ENCODE data around the gene DDIT4. TPM values are rescaled to one million over a fixed set of nuclear protein-coding genes. Genes with fewer than 3 reads are reported as not detected.

DDIT4 gene
- total and polyA plus RNA-seq, 9 of the 15 experiments (the other 6 are each of a cell fraction or from before 2014, with no cell fraction given): 8.2 to 675 (median 159) TPM

DNA sequence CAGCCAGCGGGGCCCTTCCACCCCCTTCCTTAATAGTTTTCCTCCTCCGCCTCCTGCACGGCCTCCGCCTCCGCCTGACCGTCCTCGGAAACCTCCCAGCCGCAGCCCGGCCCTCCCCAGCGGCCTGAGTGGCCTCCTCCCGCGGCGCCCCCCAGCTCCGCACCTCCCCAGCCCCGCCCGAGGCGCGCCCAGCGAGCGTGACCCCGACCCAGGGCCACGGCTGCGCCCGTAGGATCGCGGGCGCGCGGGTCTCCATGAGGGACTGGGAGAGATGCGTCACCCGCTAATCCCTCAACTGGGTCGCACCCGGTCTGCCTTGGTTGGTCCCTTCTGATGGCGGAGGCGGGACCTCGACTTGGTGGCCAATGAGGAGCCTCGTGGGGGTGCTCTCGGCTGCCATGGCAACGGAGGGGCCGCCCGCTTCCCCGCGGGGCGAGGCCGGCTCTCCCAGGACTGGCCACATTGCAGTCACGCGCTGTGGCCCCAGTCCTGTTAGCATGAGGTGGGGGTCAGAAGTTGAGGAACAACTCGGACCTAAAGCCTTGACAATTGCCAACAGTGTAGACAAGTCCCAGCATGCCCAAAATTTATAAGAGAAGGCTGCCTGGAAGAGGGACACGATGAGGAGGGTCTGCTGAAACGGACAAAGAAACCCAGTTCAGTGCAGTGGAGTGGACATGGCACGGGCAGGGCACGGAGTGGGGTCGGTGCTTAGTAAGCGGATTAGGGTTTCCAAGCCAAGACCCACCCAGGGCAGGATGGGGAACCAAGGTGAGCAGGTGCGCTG is 24.3 kb downstream of the DDIT4 start (continued):
- TF ChIP-seq, protein P1, sequence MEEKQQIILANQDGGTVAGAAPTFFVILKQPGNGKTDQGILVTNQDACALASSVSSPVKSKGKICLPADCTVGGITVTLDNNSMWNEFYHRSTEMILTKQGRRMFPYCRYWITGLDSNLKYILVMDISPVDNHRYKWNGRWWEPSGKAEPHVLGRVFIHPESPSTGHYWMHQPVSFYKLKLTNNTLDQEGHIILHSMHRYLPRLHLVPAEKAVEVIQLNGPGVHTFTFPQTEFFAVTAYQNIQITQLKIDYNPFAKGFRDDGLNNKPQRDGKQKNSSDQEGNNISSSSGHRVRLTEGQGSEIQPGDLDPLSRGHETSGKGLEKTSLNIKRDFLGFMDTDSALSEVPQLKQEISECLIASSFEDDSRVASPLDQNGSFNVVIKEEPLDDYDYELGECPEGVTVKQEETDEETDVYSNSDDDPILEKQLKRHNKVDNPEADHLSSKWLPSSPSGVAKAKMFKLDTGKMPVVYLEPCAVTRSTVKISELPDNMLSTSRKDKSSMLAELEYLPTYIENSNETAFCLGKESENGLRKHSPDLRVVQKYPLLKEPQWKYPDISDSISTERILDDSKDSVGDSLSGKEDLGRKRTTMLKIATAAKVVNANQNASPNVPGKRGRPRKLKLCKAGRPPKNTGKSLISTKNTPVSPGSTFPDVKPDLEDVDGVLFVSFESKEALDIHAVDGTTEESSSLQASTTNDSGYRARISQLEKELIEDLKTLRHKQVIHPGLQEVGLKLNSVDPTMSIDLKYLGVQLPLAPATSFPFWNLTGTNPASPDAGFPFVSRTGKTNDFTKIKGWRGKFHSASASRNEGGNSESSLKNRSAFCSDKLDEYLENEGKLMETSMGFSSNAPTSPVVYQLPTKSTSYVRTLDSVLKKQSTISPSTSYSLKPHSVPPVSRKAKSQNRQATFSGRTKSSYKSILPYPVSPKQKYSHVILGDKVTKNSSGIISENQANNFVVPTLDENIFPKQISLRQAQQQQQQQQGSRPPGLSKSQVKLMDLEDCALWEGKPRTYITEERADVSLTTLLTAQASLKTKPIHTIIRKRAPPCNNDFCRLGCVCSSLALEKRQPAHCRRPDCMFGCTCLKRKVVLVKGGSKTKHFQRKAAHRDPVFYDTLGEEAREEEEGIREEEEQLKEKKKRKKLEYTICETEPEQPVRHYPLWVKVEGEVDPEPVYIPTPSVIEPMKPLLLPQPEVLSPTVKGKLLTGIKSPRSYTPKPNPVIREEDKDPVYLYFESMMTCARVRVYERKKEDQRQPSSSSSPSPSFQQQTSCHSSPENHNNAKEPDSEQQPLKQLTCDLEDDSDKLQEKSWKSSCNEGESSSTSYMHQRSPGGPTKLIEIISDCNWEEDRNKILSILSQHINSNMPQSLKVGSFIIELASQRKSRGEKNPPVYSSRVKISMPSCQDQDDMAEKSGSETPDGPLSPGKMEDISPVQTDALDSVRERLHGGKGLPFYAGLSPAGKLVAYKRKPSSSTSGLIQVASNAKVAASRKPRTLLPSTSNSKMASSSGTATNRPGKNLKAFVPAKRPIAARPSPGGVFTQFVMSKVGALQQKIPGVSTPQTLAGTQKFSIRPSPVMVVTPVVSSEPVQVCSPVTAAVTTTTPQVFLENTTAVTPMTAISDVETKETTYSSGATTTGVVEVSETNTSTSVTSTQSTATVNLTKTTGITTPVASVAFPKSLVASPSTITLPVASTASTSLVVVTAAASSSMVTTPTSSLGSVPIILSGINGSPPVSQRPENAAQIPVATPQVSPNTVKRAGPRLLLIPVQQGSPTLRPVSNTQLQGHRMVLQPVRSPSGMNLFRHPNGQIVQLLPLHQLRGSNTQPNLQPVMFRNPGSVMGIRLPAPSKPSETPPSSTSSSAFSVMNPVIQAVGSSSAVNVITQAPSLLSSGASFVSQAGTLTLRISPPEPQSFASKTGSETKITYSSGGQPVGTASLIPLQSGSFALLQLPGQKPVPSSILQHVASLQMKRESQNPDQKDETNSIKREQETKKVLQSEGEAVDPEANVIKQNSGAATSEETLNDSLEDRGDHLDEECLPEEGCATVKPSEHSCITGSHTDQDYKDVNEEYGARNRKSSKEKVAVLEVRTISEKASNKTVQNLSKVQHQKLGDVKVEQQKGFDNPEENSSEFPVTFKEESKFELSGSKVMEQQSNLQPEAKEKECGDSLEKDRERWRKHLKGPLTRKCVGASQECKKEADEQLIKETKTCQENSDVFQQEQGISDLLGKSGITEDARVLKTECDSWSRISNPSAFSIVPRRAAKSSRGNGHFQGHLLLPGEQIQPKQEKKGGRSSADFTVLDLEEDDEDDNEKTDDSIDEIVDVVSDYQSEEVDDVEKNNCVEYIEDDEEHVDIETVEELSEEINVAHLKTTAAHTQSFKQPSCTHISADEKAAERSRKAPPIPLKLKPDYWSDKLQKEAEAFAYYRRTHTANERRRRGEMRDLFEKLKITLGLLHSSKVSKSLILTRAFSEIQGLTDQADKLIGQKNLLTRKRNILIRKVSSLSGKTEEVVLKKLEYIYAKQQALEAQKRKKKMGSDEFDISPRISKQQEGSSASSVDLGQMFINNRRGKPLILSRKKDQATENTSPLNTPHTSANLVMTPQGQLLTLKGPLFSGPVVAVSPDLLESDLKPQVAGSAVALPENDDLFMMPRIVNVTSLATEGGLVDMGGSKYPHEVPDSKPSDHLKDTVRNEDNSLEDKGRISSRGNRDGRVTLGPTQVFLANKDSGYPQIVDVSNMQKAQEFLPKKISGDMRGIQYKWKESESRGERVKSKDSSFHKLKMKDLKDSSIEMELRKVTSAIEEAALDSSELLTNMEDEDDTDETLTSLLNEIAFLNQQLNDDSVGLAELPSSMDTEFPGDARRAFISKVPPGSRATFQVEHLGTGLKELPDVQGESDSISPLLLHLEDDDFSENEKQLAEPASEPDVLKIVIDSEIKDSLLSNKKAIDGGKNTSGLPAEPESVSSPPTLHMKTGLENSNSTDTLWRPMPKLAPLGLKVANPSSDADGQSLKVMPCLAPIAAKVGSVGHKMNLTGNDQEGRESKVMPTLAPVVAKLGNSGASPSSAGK (IDR thresholded peaks at IDR 0.05): peak; percentile 99
- TF ChIP-seq, protein P2, sequence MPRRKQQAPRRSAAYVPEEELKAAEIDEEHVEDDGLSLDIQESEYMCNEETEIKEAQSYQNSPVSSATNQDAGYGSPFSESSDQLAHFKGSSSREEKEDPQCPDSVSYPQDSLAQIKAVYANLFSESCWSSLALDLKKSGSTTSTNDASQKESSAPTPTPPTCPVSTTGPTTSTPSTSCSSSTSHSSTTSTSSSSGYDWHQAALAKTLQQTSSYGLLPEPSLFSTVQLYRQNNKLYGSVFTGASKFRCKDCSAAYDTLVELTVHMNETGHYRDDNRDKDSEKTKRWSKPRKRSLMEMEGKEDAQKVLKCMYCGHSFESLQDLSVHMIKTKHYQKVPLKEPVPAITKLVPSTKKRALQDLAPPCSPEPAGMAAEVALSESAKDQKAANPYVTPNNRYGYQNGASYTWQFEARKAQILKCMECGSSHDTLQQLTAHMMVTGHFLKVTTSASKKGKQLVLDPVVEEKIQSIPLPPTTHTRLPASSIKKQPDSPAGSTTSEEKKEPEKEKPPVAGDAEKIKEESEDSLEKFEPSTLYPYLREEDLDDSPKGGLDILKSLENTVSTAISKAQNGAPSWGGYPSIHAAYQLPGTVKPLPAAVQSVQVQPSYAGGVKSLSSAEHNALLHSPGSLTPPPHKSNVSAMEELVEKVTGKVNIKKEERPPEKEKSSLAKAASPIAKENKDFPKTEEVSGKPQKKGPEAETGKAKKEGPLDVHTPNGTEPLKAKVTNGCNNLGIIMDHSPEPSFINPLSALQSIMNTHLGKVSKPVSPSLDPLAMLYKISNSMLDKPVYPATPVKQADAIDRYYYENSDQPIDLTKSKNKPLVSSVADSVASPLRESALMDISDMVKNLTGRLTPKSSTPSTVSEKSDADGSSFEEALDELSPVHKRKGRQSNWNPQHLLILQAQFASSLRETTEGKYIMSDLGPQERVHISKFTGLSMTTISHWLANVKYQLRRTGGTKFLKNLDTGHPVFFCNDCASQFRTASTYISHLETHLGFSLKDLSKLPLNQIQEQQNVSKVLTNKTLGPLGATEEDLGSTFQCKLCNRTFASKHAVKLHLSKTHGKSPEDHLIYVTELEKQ (CRISPR knock-in tag; IDR thresholded peaks at IDR 0.05): peak; percentile 79
- no peak for TF ChIP-seq KAT8 (IDR thresholded peaks at IDR 0.05; ENCODE audit: low read depth)
- TF ChIP-seq, protein P3, sequence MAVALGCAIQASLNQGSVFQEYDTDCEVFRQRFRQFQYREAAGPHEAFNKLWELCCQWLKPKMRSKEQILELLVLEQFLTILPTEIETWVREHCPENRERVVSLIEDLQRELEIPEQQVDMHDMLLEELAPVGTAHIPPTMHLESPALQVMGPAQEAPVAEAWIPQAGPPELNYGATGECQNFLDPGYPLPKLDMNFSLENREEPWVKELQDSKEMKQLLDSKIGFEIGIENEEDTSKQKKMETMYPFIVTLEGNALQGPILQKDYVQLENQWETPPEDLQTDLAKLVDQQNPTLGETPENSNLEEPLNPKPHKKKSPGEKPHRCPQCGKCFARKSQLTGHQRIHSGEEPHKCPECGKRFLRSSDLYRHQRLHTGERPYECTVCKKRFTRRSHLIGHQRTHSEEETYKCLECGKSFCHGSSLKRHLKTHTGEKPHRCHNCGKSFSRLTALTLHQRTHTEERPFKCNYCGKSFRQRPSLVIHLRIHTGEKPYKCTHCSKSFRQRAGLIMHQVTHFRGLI (CRISPR knock-in tag; IDR thresholded peaks at IDR 0.05): peak; percentile 87
- TF ChIP-seq ZFP1 (CRISPR knock-in tag; IDR thresholded peaks at IDR 0.05): peak; percentile 59; the same call in 1 of the 2 replicates
- TF ChIP-seq PHB (CRISPR knock-in tag; IDR thresholded peaks at IDR 0.05): no peak
- TF ChIP-seq, protein P4, sequence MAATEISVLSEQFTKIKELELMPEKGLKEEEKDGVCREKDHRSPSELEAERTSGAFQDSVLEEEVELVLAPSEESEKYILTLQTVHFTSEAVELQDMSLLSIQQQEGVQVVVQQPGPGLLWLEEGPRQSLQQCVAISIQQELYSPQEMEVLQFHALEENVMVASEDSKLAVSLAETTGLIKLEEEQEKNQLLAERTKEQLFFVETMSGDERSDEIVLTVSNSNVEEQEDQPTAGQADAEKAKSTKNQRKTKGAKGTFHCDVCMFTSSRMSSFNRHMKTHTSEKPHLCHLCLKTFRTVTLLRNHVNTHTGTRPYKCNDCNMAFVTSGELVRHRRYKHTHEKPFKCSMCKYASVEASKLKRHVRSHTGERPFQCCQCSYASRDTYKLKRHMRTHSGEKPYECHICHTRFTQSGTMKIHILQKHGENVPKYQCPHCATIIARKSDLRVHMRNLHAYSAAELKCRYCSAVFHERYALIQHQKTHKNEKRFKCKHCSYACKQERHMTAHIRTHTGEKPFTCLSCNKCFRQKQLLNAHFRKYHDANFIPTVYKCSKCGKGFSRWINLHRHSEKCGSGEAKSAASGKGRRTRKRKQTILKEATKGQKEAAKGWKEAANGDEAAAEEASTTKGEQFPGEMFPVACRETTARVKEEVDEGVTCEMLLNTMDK (IDR thresholded peaks at IDR 0.05; ENCODE audit: borderline replicate concordance, insufficient read depth, low read depth, low read length, poor library complexity, severe bottlenecking): no peak
